GM10248 (cell line): Measurements from ENCODE around the gene CSF3.
"Not testable (repeated sequence)": the region's sequence is repeated elsewhere in the genome, so short reads cannot be mapped to it uniquely, and the experiment has no call there.

Experiments used
- CTCF ChIA-PET: fragments of 300-600 bp; sonication (Branson Sonifier 250); formaldehyde crosslinking; extraction: SDS; loops from one replicate; lab custom pipeline; 2021; ENCODE audit warnings: antibody characterized with exemption; lab: Yijun Ruan, JAX
- POLR2A ChIA-PET: fragments of 350-650 bp; sonication (Branson Sonifier 250); formaldehyde crosslinking; extraction: SDS; loops from one replicate; lab custom pipeline; 2020; ENCODE audit warnings: antibody characterized with exemption; lab: Yijun Ruan, JAX
- DNase-seq: peaks from one replicate; pipeline ENCODE4 v3.0.0; 2012; ENCODE audit errors: extremely low spot score
- CTCF ChIP-seq: IDR thresholded peaks from 2 replicates; pipeline ENCODE4 v1.5.1; 2012; ENCODE audit warnings: mild to moderate bottlenecking, low read depth; ENCODE audit errors: extremely low read depth, missing control alignments, control extremely low read depth

The CSF3 gene

GRCh38 chr17:39996162-39996561 lies 19.1 kb upstream of the CSF3 start:
- DNase-seq: no peak
- TF ChIP-seq CTCF: no peak
- ChIA-PET POLR2A (no interaction called here), CTCF (interaction anchor here (1.4 to 2.2 kb wide), 2 partner anchors 32 to 342 kb away, joined by 3 to 6 read pairs; no protein-coding TSS in a partner anchor)

- no peak for DNase-seq
- CTCF ChIA-PET: interaction anchor here (2.2 kb wide), 1 partner anchor 31 kb away, joined by 6 read pairs; no protein-coding TSS in a partner anchor
- POLR2A ChIA-PET: no interaction called here
- no peak for TF ChIP-seq CTCF
These were observed 18.4 kb upstream of the CSF3 start for GRCh38 chr17:39996800-39997199.

- TF ChIP-seq CTCF: no peak
- CTCF ChIA-PET: interaction anchor here (0.8 to 2.2 kb wide), 3 partner anchors 18 to 115 kb away, joined by 3 to 6 read pairs (median 4); partner anchors contain the start of gene CSF3
- no peak for DNase-seq
- POLR2A ChIA-PET: no interaction called here
These were observed 17.7 kb upstream of the CSF3 start for GRCh38 chr17:39997543-39997942.

- ChIA-PET POLR2A (no interaction called here), CTCF (interaction anchor here (1.0 to 1.7 kb wide), 3 partner anchors 9 to 377 kb away, joined by 3 to 7 read pairs (median 3); no protein-coding TSS in a partner anchor)
- no peak for DNase-seq
- no peak for TF ChIP-seq CTCF
These were observed 16.2 kb upstream of the CSF3 start for GRCh38 chr17:39999067-39999466.

GRCh38 chr17:40000161-40000560 lies 15.1 kb upstream of the CSF3 start:
- TF ChIP-seq CTCF: no peak
- ChIA-PET POLR2A (no interaction called here), CTCF (interaction anchor here (1.2 to 1.7 kb wide), 5 partner anchors 8 to 378 kb away, joined by 3 to 7 read pairs (median 6); partner anchors contain the start of gene PSMD3)
- no peak for DNase-seq

- CTCF ChIA-PET: interaction anchor here (1.4 to 1.9 kb wide), 3 partner anchors 21 to 74 kb away, joined by 3 to 7 read pairs (median 4); partner anchors contain the start of gene PSMD3
- DNase-seq: not testable (repeated sequence)
These were observed 13.9 kb upstream of the CSF3 start for GRCh38 chr17:40001335-40001734.

GRCh38 chr17:40004072-40004471 lies 11.2 kb upstream of the CSF3 start:
- ChIA-PET CTCF (interaction anchor here (1.5 kb wide), 1 partner anchor 9 kb away, joined by 5 read pairs; no protein-coding TSS in a partner anchor), POLR2A (no interaction called here)
- no peak for TF ChIP-seq CTCF
- no peak for DNase-seq

More at GRCh38 chr17:40001335-40001734, 13.9 kb upstream of the CSF3 start:
- POLR2A ChIA-PET: not testable (repeated sequence)
